Choroid plexus epithelial cell (primary cell): Measurements from ENCODE around the gene NR2F1-AS1.

Source experiments
- DNase-seq: peaks from one replicate; pipeline ENCODE4 v3.0.0-alpha.2; 2010; ENCODE audit warnings: low read depth
- H3K4me3 ChIP-seq: 2 replicates; pipeline ENCODE4 v1.5.1; 2011; ENCODE audit warnings: low read depth, mild to moderate bottlenecking, control low read depth, low read length, moderate library complexity
- TF ChIP-seq, protein P1 (sequence below): conservative IDR thresholded peaks from 2 replicates; pipeline ENCODE4 v1.5.1; 2011; ENCODE audit warnings: low read depth, mild to moderate bottlenecking, control low read depth, inconsistent platforms, low read length, moderate library complexity

Gene NR2F1-AS1

GRCh38 chr5:93381057-93381456 is 200.0 kb downstream of the NR2F1-AS1 start:
- DNase-seq = peak; percentile 50
- no peak overlapping the region for H3K4me3 ChIP-seq
- TF ChIP-seq, protein P1, sequence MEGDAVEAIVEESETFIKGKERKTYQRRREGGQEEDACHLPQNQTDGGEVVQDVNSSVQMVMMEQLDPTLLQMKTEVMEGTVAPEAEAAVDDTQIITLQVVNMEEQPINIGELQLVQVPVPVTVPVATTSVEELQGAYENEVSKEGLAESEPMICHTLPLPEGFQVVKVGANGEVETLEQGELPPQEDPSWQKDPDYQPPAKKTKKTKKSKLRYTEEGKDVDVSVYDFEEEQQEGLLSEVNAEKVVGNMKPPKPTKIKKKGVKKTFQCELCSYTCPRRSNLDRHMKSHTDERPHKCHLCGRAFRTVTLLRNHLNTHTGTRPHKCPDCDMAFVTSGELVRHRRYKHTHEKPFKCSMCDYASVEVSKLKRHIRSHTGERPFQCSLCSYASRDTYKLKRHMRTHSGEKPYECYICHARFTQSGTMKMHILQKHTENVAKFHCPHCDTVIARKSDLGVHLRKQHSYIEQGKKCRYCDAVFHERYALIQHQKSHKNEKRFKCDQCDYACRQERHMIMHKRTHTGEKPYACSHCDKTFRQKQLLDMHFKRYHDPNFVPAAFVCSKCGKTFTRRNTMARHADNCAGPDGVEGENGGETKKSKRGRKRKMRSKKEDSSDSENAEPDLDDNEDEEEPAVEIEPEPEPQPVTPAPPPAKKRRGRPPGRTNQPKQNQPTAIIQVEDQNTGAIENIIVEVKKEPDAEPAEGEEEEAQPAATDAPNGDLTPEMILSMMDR = no peak

DNA sequence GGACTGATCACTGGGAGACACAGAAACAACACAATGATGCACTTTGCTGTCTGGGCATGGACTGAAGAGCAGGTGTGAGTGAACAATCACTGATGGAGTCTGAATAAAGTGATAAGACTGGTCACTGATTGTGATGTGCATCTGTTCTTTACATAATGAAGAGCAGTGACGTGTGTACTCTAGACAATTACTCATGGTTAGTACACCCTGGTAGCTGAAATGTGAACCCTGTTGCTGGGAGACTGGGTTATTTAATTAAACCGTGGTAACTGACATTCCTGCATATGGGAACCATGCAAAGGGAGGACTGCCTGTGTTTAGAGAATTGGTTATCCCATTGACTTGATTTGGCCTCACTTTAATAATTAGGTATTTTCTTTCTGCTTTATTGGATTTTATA is 202.9 kb downstream of the NR2F1-AS1 start:
- H3K4me3 ChIP-seq = no peak overlapping the region
- DNase-seq = peak; percentile 78
- TF ChIP-seq, protein P1 = no peak

DNA sequence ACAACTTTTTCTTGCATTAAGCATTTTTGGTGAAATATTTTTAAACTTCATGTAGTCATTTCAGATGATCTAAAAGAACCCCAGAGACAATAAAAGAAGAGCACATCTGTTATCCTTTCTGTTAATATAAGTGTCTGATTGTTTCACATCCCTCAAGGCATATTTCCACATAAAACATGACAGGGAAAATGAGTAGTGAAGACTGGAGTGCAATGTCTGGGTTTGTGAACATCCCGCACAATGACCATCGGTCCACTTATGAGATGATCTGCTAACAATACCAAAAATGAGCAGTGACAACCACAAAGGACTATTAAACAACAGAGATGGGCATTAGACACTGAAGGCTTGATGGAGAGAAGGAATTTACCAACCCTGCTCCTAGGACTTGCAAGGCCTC is 209.1 kb downstream of the NR2F1-AS1 start:
- no peak for DNase-seq
- TF ChIP-seq, protein P1 = no peak
- H3K4me3 ChIP-seq = no peak overlapping the region

GRCh38 chr5:93364378-93364777 is 216.6 kb downstream of the NR2F1-AS1 start:
- H3K4me3 ChIP-seq = no peak overlapping the region
- DNase-seq = no peak
- TF ChIP-seq, protein P1 = no peak

DNA sequence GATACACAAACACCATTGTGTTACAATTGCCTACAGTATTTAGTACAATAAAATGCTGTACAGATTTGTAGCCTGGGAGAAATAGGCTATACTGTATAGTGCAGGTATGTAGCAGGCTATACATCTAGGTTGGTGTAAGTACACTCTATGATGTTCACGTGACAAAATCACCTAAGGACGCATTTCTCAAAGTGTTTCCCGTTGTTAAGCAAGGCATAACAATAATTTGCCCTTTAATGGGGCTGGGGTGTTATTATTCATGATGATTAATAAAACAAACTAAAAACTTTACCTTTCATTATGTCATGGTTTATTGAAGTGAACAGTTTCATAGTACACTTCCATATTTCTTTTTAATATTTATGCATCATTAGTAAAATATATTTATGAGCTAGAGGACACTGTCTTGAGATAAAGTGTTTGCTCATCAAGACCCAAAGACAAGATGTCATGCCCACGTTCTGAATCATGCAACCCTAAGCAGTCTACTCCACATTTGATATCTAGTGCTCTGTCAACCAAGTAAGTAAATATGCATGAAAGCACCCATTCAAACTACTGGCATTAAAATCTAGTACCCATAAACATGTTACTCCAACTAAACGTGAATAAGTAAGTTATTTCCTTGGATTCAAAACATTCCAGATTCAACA is 220.5 kb downstream of the NR2F1-AS1 start:
- TF ChIP-seq, protein P1 = no peak
- no peak for DNase-seq
- H3K4me3 ChIP-seq = no peak overlapping the region

- TF ChIP-seq, protein P1 = no peak
- peak overlapping the region; percentile 30 for H3K4me3 ChIP-seq
- DNase-seq = peak; percentile 60
Measured at GRCh38 chr5:93359960-93360305, 221.1 kb downstream of the NR2F1-AS1 start.
